Measurements from ENCODE around the gene DMPK. TPM values are rescaled to one million over a fixed set of nuclear protein-coding genes. Genes with fewer than 3 reads are reported as not detected.

Gene DMPK
- polyA plus RNA-seq, 1 donor from 2014 or later = 34.3 TPM

DNA sequence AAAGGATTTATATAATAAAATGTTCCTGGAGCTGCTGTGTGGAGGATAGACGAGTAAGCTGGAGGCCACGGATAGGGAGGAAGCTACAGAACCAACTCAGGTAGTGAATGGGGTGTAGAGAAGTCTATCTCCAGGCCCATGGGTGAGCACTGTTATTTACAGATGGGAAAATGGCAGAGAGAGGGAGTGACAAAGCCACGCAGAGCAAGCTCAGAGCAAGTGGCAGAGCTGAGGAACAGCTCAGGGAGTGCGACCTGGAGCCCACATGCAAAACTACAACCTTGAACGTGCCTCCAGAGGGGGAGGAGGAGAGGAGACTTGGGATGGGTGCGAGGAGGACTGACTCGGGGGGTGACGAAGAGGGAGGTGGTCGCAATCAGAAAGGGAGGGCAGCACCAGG, 46.2 kb upstream of the DMPK start:
- H2AFZ ChIP-seq (ENCODE audit: low read depth, low read length) = no peak overlapping the region
- H3K4me2 ChIP-seq (ENCODE audit: low read length) = no peak overlapping the region
- no peaks in the 10 kb centered on the region for H3K9me2 ChIP-seq (ENCODE audit: insufficient read depth, low read length)
- no peak overlapping the region for H3K27ac ChIP-seq (ENCODE audit: low read length)
- no peak overlapping the region for H3K9ac ChIP-seq (ENCODE audit: low read length)
- no peak overlapping the region for H3K4me3 ChIP-seq (ENCODE audit: low read length)
- no peaks in the 10 kb centered on the region for H3F3A ChIP-seq (ENCODE audit: insufficient read depth, low read length, poor library complexity, severe bottlenecking)
- H3K9me3 ChIP-seq (ENCODE audit: low read length) = no peaks in the 10 kb centered on the region
- H4K20me1 ChIP-seq (ENCODE audit: insufficient read depth) = no peaks in the 10 kb centered on the region
- no peaks in the 10 kb centered on the region for H3K36me3 ChIP-seq (ENCODE audit: insufficient read depth, low read length)
- TF ChIP-seq EP300 (conservative IDR thresholded peaks at IDR 0.05; ENCODE audit: poor library complexity, severe bottlenecking) = no peak
- TF ChIP-seq MXI1 (conservative IDR thresholded peaks at IDR 0.05; ENCODE audit: poor library complexity, severe bottlenecking) = no peak
- no peak for TF ChIP-seq POLR2AphosphoS5 (IDR thresholded peaks at IDR 0.05)
- no peak for TF ChIP-seq EZH2 (IDR thresholded peaks at IDR 0.05; ENCODE audit: borderline replicate concordance, insufficient read depth, low read length, poor library complexity, severe bottlenecking)
- TF ChIP-seq, protein P1, sequence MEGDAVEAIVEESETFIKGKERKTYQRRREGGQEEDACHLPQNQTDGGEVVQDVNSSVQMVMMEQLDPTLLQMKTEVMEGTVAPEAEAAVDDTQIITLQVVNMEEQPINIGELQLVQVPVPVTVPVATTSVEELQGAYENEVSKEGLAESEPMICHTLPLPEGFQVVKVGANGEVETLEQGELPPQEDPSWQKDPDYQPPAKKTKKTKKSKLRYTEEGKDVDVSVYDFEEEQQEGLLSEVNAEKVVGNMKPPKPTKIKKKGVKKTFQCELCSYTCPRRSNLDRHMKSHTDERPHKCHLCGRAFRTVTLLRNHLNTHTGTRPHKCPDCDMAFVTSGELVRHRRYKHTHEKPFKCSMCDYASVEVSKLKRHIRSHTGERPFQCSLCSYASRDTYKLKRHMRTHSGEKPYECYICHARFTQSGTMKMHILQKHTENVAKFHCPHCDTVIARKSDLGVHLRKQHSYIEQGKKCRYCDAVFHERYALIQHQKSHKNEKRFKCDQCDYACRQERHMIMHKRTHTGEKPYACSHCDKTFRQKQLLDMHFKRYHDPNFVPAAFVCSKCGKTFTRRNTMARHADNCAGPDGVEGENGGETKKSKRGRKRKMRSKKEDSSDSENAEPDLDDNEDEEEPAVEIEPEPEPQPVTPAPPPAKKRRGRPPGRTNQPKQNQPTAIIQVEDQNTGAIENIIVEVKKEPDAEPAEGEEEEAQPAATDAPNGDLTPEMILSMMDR (IDR thresholded peaks at IDR 0.05; ENCODE audit: poor library complexity, severe bottlenecking) = no peak
- TF ChIP-seq, protein P2, sequence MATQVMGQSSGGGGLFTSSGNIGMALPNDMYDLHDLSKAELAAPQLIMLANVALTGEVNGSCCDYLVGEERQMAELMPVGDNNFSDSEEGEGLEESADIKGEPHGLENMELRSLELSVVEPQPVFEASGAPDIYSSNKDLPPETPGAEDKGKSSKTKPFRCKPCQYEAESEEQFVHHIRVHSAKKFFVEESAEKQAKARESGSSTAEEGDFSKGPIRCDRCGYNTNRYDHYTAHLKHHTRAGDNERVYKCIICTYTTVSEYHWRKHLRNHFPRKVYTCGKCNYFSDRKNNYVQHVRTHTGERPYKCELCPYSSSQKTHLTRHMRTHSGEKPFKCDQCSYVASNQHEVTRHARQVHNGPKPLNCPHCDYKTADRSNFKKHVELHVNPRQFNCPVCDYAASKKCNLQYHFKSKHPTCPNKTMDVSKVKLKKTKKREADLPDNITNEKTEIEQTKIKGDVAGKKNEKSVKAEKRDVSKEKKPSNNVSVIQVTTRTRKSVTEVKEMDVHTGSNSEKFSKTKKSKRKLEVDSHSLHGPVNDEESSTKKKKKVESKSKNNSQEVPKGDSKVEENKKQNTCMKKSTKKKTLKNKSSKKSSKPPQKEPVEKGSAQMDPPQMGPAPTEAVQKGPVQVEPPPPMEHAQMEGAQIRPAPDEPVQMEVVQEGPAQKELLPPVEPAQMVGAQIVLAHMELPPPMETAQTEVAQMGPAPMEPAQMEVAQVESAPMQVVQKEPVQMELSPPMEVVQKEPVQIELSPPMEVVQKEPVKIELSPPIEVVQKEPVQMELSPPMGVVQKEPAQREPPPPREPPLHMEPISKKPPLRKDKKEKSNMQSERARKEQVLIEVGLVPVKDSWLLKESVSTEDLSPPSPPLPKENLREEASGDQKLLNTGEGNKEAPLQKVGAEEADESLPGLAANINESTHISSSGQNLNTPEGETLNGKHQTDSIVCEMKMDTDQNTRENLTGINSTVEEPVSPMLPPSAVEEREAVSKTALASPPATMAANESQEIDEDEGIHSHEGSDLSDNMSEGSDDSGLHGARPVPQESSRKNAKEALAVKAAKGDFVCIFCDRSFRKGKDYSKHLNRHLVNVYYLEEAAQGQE (IDR thresholded peaks at IDR 0.05; ENCODE audit: borderline replicate concordance) = no peak
- TF ChIP-seq SMC3 (conservative IDR thresholded peaks at IDR 0.05; ENCODE audit: poor library complexity) = no peak
- no peak for TF ChIP-seq TAF1 (IDR thresholded peaks at IDR 0.05; ENCODE audit: low read depth)
- no peaks in the 10 kb centered on the region for H3K27me3 ChIP-seq (ENCODE audit: insufficient read depth, low read depth, low read length)
- H3K79me2 ChIP-seq (replicated peaks; ENCODE audit: insufficient read depth, low read length) = no peaks in the 10 kb centered on the region

DNA sequence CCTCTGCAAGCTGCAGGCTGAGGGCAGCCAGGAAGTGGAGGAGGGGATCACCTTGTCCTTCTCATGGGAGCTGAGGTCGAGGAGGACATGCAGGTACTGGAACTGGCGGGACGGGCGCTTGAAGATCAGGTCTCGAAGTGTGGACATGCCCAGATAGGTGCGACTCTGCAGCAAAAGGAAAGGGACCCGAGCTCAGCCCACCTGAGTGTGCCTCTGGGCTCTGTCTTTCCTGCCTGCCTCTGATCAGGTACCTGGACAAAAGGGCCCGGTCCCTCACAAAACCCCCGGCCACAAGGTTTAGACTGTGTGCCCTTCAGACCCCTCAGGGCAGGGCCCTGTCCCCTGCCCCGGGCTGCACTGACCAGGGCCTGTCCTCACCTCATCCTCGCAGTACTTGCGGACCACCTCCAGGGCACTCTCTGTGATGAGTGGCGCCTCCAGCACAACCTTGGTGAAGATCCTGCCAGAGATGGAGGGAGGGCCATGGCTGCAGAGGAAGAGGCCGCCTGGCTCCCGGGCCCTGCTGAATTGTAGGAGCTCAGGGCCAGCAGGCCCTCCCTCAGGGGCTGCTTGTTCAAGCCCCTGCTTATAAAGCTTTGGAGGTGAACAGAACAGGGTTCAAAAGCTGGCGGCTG, 45.3 kb upstream of the DMPK start:
- no peak for TF ChIP-seq TAF1 (IDR thresholded peaks at IDR 0.05; ENCODE audit: low read depth)
- TF ChIP-seq, protein P1 (IDR thresholded peaks at IDR 0.05; ENCODE audit: poor library complexity, severe bottlenecking) = no peak
- TF ChIP-seq, protein P2 (IDR thresholded peaks at IDR 0.05; ENCODE audit: borderline replicate concordance) = no peak
- TF ChIP-seq MXI1 (conservative IDR thresholded peaks at IDR 0.05; ENCODE audit: poor library complexity, severe bottlenecking) = no peak
- no peak for TF ChIP-seq SMC3 (conservative IDR thresholded peaks at IDR 0.05; ENCODE audit: poor library complexity)
- no peak for TF ChIP-seq EP300 (conservative IDR thresholded peaks at IDR 0.05; ENCODE audit: poor library complexity, severe bottlenecking)
- no peak for TF ChIP-seq EZH2 (IDR thresholded peaks at IDR 0.05; ENCODE audit: borderline replicate concordance, insufficient read depth, low read length, poor library complexity, severe bottlenecking)
- TF ChIP-seq POLR2AphosphoS5 (IDR thresholded peaks at IDR 0.05) = no peak
- TF ChIP-seq RAD21 (conservative IDR thresholded peaks at IDR 0.05) = no peak
- Histone ChIP-seq H3K27me3 (ENCODE audit: insufficient read depth, low read depth, low read length) (no peaks in the 10 kb centered on the region), H3K9ac (ENCODE audit: low read length) (no peak overlapping the region), H3F3A (ENCODE audit: insufficient read depth, low read length, poor library complexity, severe bottlenecking) (no peaks in the 10 kb centered on the region), H2AFZ (ENCODE audit: low read depth, low read length) (no peak overlapping the region), H3K79me2 (replicated peaks; ENCODE audit: insufficient read depth, low read length) (no peaks in the 10 kb centered on the region), H3K9me2 (ENCODE audit: insufficient read depth, low read length) (no peaks in the 10 kb centered on the region), H3K9me3 (ENCODE audit: low read length) (no peaks in the 10 kb centered on the region), H3K4me3 (ENCODE audit: low read length) (no peak overlapping the region), H3K27ac (ENCODE audit: low read length) (no peak overlapping the region), H4K20me1 (ENCODE audit: insufficient read depth) (no peaks in the 10 kb centered on the region), H3K36me3 (ENCODE audit: insufficient read depth, low read length) (no peaks in the 10 kb centered on the region), H3K4me2 (ENCODE audit: low read length) (no peak overlapping the region)

Data from neural cell (in vitro differentiated cells).